Omental fat pad (tissue), 4 donors: ENCODE measurements around the gene SLC37A1. TPM values are rescaled to one million over a fixed set of nuclear protein-coding genes. Genes with fewer than 3 reads are reported as not detected.

Experiments used
- ATAC-seq: fragments of 150-250 bp; one replicate; pipeline ENCODE4 v1.9.1; 2016; ENCODE audit warnings: mild to moderate bottlenecking, moderate library complexity; ENCODE audit not compliant: low FRiP score
- DNase-seq: peaks from one replicate; pipeline ENCODE4 v3.0.0-alpha.2; 2019; ENCODE audit warnings: low spot score
- CTCF ChIP-seq, 3 donors: fragments of 450-650 bp; IDR thresholded peaks; one replicate each; pipeline ENCODE4 v1.5.1; 2016 to 2017; ENCODE audit warnings: antibody characterized with exemption in 3 of 3, mild to moderate bottlenecking in 3 of 3, moderate library complexity in 2 of 3
- total RNA-seq, 4 donors: library from RNA; depleted of rRNA; stranded (reverse); fragments of >200 nt; gene quantifications; one replicate each; pipeline ENCODE4 v1.1.0, GENCODE V29; 2016

SLC37A1 gene
- total RNA-seq, 4 donors from 2014 or later = 4.6 to 11.0 (median 6.0) TPM

- DNase-seq (no peak), ATAC-seq (no peak)
- no peak for TF ChIP-seq CTCF (IDR thresholded peaks at IDR 0.05)
Observed at GRCh38 chr21:42537106-42537742, 23.6 kb downstream of the SLC37A1 start.

- ATAC-seq = no peak
- no peak for DNase-seq
- TF ChIP-seq CTCF (IDR thresholded peaks at IDR 0.05) = no peak
Observed at GRCh38 chr21:42538479-42539275, 25.0 kb downstream of the SLC37A1 start.

- TF ChIP-seq CTCF (IDR thresholded peaks at IDR 0.05) = no peak
- DNase-seq = no peak
- ATAC-seq = no peak
Observed at GRCh38 chr21:42539342-42539741, 25.7 kb downstream of the SLC37A1 start.

GRCh38 chr21:42539931-42540343 lies 26.3 kb downstream of the SLC37A1 start:
- no peak for ATAC-seq
- no peak for DNase-seq
- TF ChIP-seq CTCF (IDR thresholded peaks at IDR 0.05) = no peak

- no peak for TF ChIP-seq CTCF (IDR thresholded peaks at IDR 0.05)
- DNase-seq (no peak), ATAC-seq (no peak)
Observed at GRCh38 chr21:42540396-42540795, 26.7 kb downstream of the SLC37A1 start.

- no peak for ATAC-seq
- DNase-seq = no peak
- TF ChIP-seq CTCF (IDR thresholded peaks at IDR 0.05) = no peak
Observed at GRCh38 chr21:42541174-42541573, 27.5 kb downstream of the SLC37A1 start.

- no peak for TF ChIP-seq CTCF (IDR thresholded peaks at IDR 0.05)
- ATAC-seq (no peak), DNase-seq (no peak)
Observed at GRCh38 chr21:42541618-42542017, 28.0 kb downstream of the SLC37A1 start.
